ENCODE measurements around the gene TTYH3.

DNA sequence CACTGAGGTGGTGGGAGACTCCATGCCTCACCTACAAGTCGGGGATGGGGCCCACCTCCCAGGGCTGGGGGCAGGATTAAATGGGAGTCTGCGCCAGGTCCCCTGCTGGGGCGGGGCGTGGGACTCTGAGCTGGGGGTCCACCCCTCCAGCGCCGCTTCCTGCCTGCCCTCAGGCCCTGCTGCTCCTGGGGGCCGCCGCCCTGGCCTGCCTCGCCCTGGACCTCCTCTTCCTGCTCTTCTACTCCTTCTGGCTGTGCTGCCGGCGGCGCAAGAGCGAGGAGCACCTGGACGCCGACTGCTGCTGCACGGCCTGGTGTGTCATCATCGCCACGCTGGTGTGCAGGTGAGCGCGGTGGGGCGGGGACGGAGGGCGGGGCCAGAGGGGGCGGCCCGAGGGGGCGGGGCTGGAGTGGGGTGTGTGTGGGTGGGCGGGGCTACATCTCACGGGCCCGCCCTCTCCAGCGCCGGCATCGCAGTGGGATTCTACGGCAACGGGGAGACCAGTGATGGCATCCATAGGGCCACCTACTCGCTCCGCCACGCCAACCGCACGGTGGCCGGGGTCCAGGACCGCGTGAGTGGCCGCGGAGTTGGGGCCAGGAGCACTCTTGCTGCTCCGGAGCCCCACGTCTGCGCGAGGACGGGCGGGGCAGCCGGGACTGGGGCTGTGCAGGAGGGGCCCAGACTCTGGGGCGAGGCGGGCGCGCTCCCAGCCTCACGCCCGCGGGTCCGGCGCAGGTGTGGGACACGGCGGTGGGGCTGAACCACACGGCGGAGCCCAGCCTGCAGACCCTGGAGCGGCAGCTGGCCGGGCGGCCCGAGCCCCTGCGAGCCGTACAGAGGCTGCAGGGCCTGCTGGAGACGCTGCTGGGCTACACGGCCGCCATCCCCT lies 15.1 kb downstream of the TTYH3 start:
- TF ChIP-seq POLR2A (IDR thresholded peaks at IDR 0.05): no peak
- TF ChIP-seq, protein P1, sequence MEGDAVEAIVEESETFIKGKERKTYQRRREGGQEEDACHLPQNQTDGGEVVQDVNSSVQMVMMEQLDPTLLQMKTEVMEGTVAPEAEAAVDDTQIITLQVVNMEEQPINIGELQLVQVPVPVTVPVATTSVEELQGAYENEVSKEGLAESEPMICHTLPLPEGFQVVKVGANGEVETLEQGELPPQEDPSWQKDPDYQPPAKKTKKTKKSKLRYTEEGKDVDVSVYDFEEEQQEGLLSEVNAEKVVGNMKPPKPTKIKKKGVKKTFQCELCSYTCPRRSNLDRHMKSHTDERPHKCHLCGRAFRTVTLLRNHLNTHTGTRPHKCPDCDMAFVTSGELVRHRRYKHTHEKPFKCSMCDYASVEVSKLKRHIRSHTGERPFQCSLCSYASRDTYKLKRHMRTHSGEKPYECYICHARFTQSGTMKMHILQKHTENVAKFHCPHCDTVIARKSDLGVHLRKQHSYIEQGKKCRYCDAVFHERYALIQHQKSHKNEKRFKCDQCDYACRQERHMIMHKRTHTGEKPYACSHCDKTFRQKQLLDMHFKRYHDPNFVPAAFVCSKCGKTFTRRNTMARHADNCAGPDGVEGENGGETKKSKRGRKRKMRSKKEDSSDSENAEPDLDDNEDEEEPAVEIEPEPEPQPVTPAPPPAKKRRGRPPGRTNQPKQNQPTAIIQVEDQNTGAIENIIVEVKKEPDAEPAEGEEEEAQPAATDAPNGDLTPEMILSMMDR (IDR thresholded peaks at IDR 0.05): no peak

Measured in thyroid gland (tissue), 4 donors.